ENCODE measurements around the gene KRT9.
A peak's percentile ranks its signal among the peaks of the same experiment; 100 is the strongest.

KRT9 gene

DNA sequence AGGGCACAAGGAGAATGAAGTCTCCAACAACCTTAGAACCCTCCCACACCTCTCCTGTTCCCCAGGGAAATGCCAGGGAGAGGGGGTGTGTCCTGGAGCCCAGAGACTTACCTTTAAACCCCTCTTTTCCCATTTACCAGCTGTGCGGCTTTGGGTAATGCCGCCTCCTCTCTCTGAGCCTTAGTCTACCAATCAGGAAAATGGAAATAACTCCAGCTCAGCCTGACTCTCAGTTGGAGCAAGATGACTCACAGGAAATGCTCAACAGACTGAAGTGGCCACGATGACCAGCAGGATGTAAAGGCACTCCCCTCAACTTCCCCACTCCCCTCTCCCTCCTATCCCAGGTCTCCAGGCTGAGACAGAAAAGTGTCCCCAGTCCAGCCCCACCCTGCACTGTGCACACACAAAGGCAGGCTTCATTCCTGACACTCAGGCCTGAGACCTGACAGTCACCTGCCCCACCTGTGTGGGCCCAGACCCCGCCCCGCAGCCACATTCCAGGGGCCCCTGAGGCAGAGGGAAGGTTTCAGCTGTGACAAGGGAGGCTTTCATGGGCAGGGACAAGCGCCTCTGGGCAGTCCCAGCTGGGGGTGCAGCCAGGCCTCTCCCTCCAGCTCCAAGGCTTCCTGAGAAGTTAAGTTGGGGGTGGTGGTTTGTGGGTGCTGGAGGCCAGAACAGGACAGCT, 50.1 kb downstream of the KRT9 start:
- peak; percentile 28 for DNase-seq (ENCODE audit: extremely low read depth, low read depth)
- no peak for TF ChIP-seq CTCF (IDR thresholded peaks at IDR 0.05; ENCODE audit: low read depth, low read length)

GRCh38 chr17:41520821-41521521, 50.9 kb downstream of the KRT9 start:
- no peak for TF ChIP-seq CTCF (IDR thresholded peaks at IDR 0.05; ENCODE audit: low read depth, low read length)
- DNase-seq (ENCODE audit: extremely low read depth, low read depth), result no peak

- TF ChIP-seq CTCF (IDR thresholded peaks at IDR 0.05; ENCODE audit: low read depth, low read length), result no peak
- no peak for DNase-seq (ENCODE audit: extremely low read depth, low read depth)
Measured at GRCh38 chr17:41519501-41520224, 52.2 kb downstream of the KRT9 start.

DNA sequence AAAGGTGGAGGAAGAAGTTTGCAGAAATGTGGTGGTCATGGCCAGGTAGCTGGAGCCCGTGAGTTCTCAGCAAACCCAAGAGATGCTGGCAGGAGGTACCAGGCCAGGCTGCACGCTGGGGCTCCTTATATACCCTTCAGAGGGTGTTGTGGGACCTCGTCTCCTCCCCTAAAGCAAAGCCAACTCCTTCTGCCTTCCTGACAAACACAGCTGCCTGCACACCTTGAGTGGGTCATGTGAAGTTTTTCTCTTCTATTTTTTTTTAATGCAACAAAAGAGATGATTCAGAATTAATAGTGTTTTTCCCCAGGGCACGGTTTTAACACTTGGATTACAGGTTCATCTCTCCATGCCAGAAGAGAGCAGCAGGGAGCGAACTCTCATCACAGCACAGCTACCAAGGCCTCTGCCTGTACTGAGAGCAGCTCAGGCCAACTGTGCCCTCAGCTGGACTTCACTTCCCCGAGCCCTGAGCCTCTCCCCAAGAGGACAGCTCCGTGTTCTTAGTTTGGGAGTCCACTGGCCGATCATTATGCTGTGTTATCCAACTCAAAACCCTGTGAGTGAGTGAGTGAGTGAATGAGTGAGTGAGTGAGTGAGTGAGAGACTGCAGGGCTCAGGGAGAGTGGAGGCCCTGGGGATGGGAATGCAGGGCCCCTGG, 52.9 kb downstream of the KRT9 start, which contains the start of gene KRT15:
Gene KRT15, minus strand, starts transcription at position 102 of the 661 bp plus-strand sequence. Its CDS starts 63 bp downstream, at position 39.
- no peak for DNase-seq (ENCODE audit: extremely low read depth, low read depth)
- TF ChIP-seq CTCF (IDR thresholded peaks at IDR 0.05; ENCODE audit: low read depth, low read length), result no peak

DNA sequence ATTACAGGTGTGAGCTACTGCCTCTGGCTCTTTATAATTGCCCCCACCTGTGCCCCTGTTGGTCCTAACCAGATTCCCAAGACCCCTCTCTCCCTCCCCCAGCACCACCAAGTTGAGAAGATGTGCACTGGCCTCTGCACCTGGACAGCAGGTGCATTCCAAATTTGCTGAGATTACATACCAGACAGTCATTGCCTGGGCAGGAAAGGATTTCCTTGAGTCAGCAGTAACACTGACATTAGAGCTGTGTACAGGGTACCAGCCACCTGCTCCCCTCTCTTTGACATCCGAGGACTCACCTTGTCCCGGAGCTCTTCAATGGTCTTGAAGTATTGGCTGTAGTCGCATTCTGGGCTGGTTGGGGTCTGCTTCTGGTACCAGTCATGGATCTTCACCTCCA, 53.8 kb downstream of the KRT9 start:
- no peak for DNase-seq (ENCODE audit: extremely low read depth, low read depth)
- TF ChIP-seq CTCF (IDR thresholded peaks at IDR 0.05; ENCODE audit: low read depth, low read length), result no peak

GRCh38 chr17:41516830-41517283, 55.0 kb downstream of the KRT9 start:
- TF ChIP-seq CTCF (IDR thresholded peaks at IDR 0.05; ENCODE audit: low read depth, low read length), result no peak
- no peak for DNase-seq (ENCODE audit: extremely low read depth, low read depth)
